GM23248 (cell line): ENCODE results near the gene ADAMTSL2. TPM values are rescaled to one million over a fixed set of nuclear protein-coding genes. Genes with fewer than 3 reads are reported as not detected.

ENCODE experiments used
- DNase-seq: peaks from one replicate; pipeline ENCODE4 v3.0.0-alpha.2; 2015
- H2AFZ ChIP-seq: fragments of 200-600 bp; sonication (generic); 2 replicates; pipeline ENCODE4 v1.6.1; 2016; ENCODE audit warnings: antibody characterized with exemption
- H3F3A ChIP-seq: fragments of 200-600 bp; sonication (generic); 2 replicates; pipeline ENCODE4 v1.6.1; 2016; ENCODE audit warnings: mild to moderate bottlenecking, antibody characterized with exemption, mixed run types; ENCODE audit not compliant: insufficient read depth
- H3K27ac ChIP-seq: fragments of 200-600 bp; sonication (generic); 2 replicates; pipeline ENCODE4 v1.5.1; 2016; ENCODE audit warnings: mild to moderate bottlenecking
- H3K27me3 ChIP-seq: fragments of 200-600 bp; sonication (generic); replicated peaks from 2 replicates; pipeline ENCODE4 v1.6.1; 2016; ENCODE audit warnings: mild to moderate bottlenecking; ENCODE audit not compliant: insufficient read depth
- H3K36me3 ChIP-seq: fragments of 200-600 bp; sonication (generic); 2 replicates; pipeline ENCODE4 v1.6.1; 2016; ENCODE audit warnings: low read depth, mild to moderate bottlenecking
- H3K4me1 ChIP-seq: fragments of 200-600 bp; sonication (generic); 2 replicates; pipeline ENCODE4 v1.6.1; 2016; ENCODE audit warnings: mild to moderate bottlenecking; ENCODE audit not compliant: insufficient read depth
- H3K4me2 ChIP-seq: fragments of 200-600 bp; sonication (generic); one replicate; pipeline ENCODE4 v1.6.1; 2016; ENCODE audit warnings: mild to moderate bottlenecking; ENCODE audit not compliant: unreplicated experiment
- H3K4me3 ChIP-seq: fragments of 200-600 bp; sonication (generic); 2 replicates; pipeline ENCODE4 v1.5.1; 2016; ENCODE audit warnings: mild to moderate bottlenecking
- H3K79me2 ChIP-seq: fragments of 200-600 bp; sonication (generic); 2 replicates; pipeline ENCODE4 v1.6.1; 2016; ENCODE audit warnings: mild to moderate bottlenecking; ENCODE audit not compliant: insufficient read depth
- H3K9ac ChIP-seq: fragments of 200-600 bp; sonication (generic); 2 replicates; pipeline ENCODE4 v1.6.1; 2016; ENCODE audit warnings: mild to moderate bottlenecking
- H3K9me2 ChIP-seq: fragments of 200-600 bp; sonication (generic); 2 replicates; pipeline ENCODE4 v1.6.1; 2016; ENCODE audit warnings: mixed run types, mild to moderate bottlenecking, moderate library complexity; ENCODE audit not compliant: insufficient read depth
- H3K9me3 ChIP-seq: fragments of 200-600 bp; sonication (generic); one replicate; pipeline ENCODE4 v1.6.1; 2017; ENCODE audit warnings: low read depth
- H4K20me1 ChIP-seq: fragments of 200-600 bp; sonication (generic); 2 replicates; pipeline ENCODE4 v1.6.0; 2016; ENCODE audit not compliant: insufficient read depth
- EZH2 ChIP-seq: fragments of 200-600 bp; sonication (generic); IDR thresholded peaks from 2 replicates; pipeline ENCODE4 v1.6.1; 2018; ENCODE audit warnings: antibody characterized with exemption, mild to moderate bottlenecking; ENCODE audit not compliant: insufficient read depth, poor library complexity, severe bottlenecking
- EZH2phosphoT487 ChIP-seq: fragments of 200-600 bp; sonication (generic); IDR thresholded peaks from 2 replicates; pipeline ENCODE4 v1.6.1; 2018; ENCODE audit warnings: antibody characterized with exemption, moderate library complexity, mild to moderate bottlenecking, low read depth; ENCODE audit not compliant: insufficient read depth
- WGBS, 2 experiments: methylation state at CpG; one replicate each; pipeline ENCODE4 v1.1.6; 2015 to 2017; ENCODE audit warnings: low lambda C conversion rate in 2 of 2, low coverage in 1 of 2; ENCODE audit errors: missing lambda C conversion rate in 2 of 2; 5-methylcytosine and 5-hydroxymethylcytosine counted together
- in situ Hi-C: fragments of 300-500 bp; cut with MboI; formaldehyde crosslinking; loops from 2 replicates; pipeline ENCODE4 v1.15.0; 2020
- polyA plus RNA-seq: library from polyadenylated mRNA; unstranded; fragments of >200 nt; fragmentation: Nextera tagmentation; extraction: Ambion mirVana; gene quantifications from 2 replicates; pipeline ENCODE4 v1.2.1, GENCODE V29; 2016
- total RNA-seq: library from RNA; depleted of rRNA; stranded (reverse); fragments of >200 nt; shearing (Covaris generic); gene quantifications from 2 replicates; pipeline ENCODE4 v1.2.3, GENCODE V29; 2014

The ADAMTSL2 gene
- total and polyA plus RNA-seq, 2 experiments from 2014 or later, result 0.11 TPM; not detected in 1

DNA sequence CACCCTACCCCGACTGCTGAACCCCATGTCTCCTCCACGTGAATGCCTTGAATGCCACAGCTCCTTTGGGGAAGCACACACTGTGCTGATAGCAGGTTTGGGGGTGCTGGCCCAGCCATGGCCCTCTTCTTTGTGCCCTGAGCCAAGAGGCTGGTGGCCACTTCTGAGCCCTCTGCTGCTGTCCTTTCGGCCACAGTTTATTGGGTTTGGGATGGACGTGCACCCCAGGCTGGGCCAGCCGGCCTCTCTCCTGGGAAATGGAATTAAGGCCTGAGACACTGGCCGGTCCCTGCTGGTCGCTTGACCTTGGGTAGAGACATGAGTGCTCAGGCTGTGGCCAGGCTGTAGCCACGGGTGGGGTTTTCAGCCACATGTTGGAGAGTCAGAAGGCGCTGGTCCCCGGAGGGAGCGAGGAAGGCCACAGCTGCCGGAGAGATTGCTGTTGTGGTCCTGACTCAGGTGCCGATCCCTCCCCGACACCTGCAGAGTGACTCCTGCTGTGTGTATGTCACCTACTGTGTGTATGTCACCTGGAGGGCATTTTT lies 48.1 kb downstream of the ADAMTSL2 start:
- no peaks in the 10 kb centered on the region for H3K36me3 ChIP-seq
- H3K4me2 ChIP-seq, result no peak overlapping the region
- no peaks in the 10 kb centered on the region for H3K79me2 ChIP-seq
- H4K20me1 ChIP-seq, result no peaks in the 10 kb centered on the region
- no peak overlapping the region for H3K9ac ChIP-seq
- H3K9me2 ChIP-seq, result no peaks in the 10 kb centered on the region
- H3K9me3 ChIP-seq, result no peaks in the 10 kb centered on the region
- no peaks in the 10 kb centered on the region for H3K4me1 ChIP-seq
- H3K27ac ChIP-seq, result no peak overlapping the region
- H2AFZ ChIP-seq, result no peak overlapping the region
- H3K4me3 ChIP-seq, result no peak overlapping the region
- no peaks in the 10 kb centered on the region for H3F3A ChIP-seq
- TF ChIP-seq EZH2, result no peak
- no peak for DNase-seq
- in situ Hi-C loops, result no loop called here
- 75 to 78% methylated on average over 14 of the region's 14 CpGs for WGBS, 2 experiments
- H3K27me3 ChIP-seq, result peaks cover 64% of the 10 kb centered on the region

DNA sequence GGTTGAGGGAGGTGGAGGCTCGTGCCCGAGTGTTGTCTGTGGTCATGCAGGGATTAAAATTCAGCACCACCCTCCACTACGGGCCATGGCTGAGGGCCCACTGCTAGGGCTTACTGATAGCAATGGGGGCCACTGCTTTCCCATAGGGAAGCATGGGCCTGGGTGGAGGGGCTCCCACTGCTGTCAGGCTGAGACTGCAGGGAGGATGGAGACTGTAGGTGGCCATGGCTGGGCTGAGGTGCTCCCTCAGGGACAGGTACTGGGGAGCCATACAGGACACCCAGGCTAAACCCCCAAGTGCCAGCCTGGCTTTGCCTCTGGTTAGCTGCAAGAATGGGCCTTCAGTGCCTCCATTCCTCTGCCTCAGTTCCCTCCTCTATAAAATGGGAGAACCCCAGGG lies 48.6 kb downstream of the ADAMTSL2 start:
- no peak overlapping the region for H3K27ac ChIP-seq
- H3K4me2 ChIP-seq, result no peak overlapping the region
- H2AFZ ChIP-seq, result no peak overlapping the region
- no peaks in the 10 kb centered on the region for H3K4me1 ChIP-seq
- TF ChIP-seq EZH2, result no peak
- TF ChIP-seq EZH2phosphoT487, result no peak
- in situ Hi-C loops, result no loop called here
- H3K9ac ChIP-seq, result no peak overlapping the region
- no peaks in the 10 kb centered on the region for H3F3A ChIP-seq
- 36 to 53% methylated on average over 3 of the region's 3 CpGs for WGBS, 2 experiments
- no peaks in the 10 kb centered on the region for H3K36me3 ChIP-seq
- H3K27me3 ChIP-seq, result peaks cover 64% of the 10 kb centered on the region
- no peaks in the 10 kb centered on the region for H4K20me1 ChIP-seq
- H3K9me2 ChIP-seq, result no peaks in the 10 kb centered on the region
- no peaks in the 10 kb centered on the region for H3K9me3 ChIP-seq
- DNase-seq, result no peak
- no peaks in the 10 kb centered on the region for H3K79me2 ChIP-seq
- no peak overlapping the region for H3K4me3 ChIP-seq

DNA sequence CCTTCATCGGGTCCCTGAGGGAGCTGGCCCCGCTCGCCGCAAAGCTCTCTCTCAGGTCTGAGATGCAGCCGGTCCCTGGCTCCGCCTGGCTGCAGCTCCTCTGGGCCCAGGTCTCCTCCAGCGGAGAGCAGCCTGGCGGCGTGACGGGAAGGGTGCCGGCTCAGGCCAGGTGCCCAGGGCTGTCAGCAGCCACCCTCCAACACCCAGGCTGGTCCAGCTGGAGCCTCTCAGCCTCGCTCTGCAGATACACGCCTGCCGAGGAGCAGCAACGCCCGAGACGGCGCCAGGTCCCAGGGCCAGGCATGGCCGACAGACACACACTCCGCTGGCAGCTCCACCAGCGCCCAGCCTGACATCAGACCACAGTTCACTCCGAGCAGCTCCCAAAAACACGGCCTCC lies 49.1 kb downstream of the ADAMTSL2 start:
- H3K4me1 ChIP-seq, result no peaks in the 10 kb centered on the region
- H3K79me2 ChIP-seq, result no peaks in the 10 kb centered on the region
- no peak overlapping the region for H3K9ac ChIP-seq
- H4K20me1 ChIP-seq, result no peaks in the 10 kb centered on the region
- no peak overlapping the region for H3K4me2 ChIP-seq
- peaks cover 64% of the 10 kb centered on the region for H3K27me3 ChIP-seq
- TF ChIP-seq EZH2phosphoT487, result no peak
- no peak for TF ChIP-seq EZH2
- in situ Hi-C loops, result no loop called here
- no peak overlapping the region for H3K4me3 ChIP-seq
- no peaks in the 10 kb centered on the region for H3F3A ChIP-seq
- no peaks in the 10 kb centered on the region for H3K9me2 ChIP-seq
- WGBS, 2 experiments, result 4 to 7% methylated on average over 20 to 23 of the region's 23 CpGs
- H3K36me3 ChIP-seq, result no peaks in the 10 kb centered on the region
- no peak overlapping the region for H3K27ac ChIP-seq
- no peaks in the 10 kb centered on the region for H3K9me3 ChIP-seq
- DNase-seq, result peak; percentile 38
- H2AFZ ChIP-seq, result no peak overlapping the region

DNA sequence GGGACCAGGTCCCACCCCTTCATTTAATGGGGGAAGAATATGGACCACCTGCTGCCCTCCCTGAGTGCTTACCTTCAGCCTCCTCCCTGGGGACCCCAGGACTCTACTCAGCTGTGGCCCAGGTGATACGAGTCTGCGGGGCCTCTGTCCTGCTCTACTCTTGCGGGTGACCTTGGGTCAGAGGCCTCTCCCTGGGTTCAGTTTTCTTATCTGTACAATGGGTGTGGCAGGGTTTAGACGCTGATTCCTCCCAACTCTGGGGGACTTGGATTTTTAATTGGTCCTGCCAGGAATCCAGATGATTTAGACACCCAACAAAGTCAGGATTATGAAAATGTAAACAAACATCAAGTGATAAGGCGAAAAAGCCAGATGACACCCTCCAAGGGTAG lies 49.7 kb downstream of the ADAMTSL2 start:
- no peak overlapping the region for H2AFZ ChIP-seq
- no peak for TF ChIP-seq EZH2
- no peak for TF ChIP-seq EZH2phosphoT487
- H3K4me2 ChIP-seq, result no peak overlapping the region
- H3K4me3 ChIP-seq, result no peak overlapping the region
- DNase-seq, result no peak
- peaks cover 64% of the 10 kb centered on the region for H3K27me3 ChIP-seq
- no peaks in the 10 kb centered on the region for H3F3A ChIP-seq
- in situ Hi-C loops, result no loop called here
- H3K36me3 ChIP-seq, result no peaks in the 10 kb centered on the region
- H3K4me1 ChIP-seq, result no peaks in the 10 kb centered on the region
- H3K9me3 ChIP-seq, result no peaks in the 10 kb centered on the region
- WGBS, 2 experiments, result 60 to 64% methylated on average over 5 of the region's 5 CpGs
- no peaks in the 10 kb centered on the region for H3K9me2 ChIP-seq
- H4K20me1 ChIP-seq, result no peaks in the 10 kb centered on the region
- no peak overlapping the region for H3K9ac ChIP-seq
- H3K79me2 ChIP-seq, result no peaks in the 10 kb centered on the region
- no peak overlapping the region for H3K27ac ChIP-seq
